ENCODE results near the gene FAM161B. TPM values are rescaled to one million over a fixed set of nuclear protein-coding genes. Genes with fewer than 3 reads are reported as not detected.
A peak's percentile ranks its signal among the peaks of the same experiment; 100 is the strongest.

Gene FAM161B
- polyA plus RNA-seq, 3 donors: 0.76 to 1.4 (median 1.4) TPM

GRCh38 chr14:73976125-73976524 lies 26.2 kb upstream of the FAM161B start:
- DNase-seq: no peak
- H3K27ac ChIP-seq (ENCODE audit: low read depth in 1 of 2, low read length in 2 of 2): no peak overlapping the region
- H3K4me1 ChIP-seq (ENCODE audit: control insufficient read depth in 1 of 2, insufficient read depth in 2 of 2, low read length in 2 of 2): no peaks in the 10 kb centered on the region
- no peak overlapping the region for H2AFZ ChIP-seq (ENCODE audit: insufficient read depth, low read depth, low read length, poor library complexity, severe bottlenecking)
- Mint-ChIP-seq H3K4me3 (no peak overlapping the region), H3K9me3 (no peaks in the 10 kb centered on the region), H3K4me1 (no peaks in the 10 kb centered on the region), H3K27me3 (ENCODE audit: low read depth in 3 of 3) (no peaks in the 10 kb centered on the region), H3K36me3 (peaks cover 28 to 32% of the 10 kb centered on the region in 2 donors), H3K27ac (peak overlapping the region in 1 of 7 donors; percentile 66)
- no peaks in the 10 kb centered on the region for H3K79me2 ChIP-seq (ENCODE audit: insufficient read depth, low read length)
- no peak overlapping the region for H3K4me3 ChIP-seq (replicated peaks in 1 of 3; ENCODE audit: low read depth in 2 of 3, low read length in 3 of 3)
- H4K20me1 ChIP-seq (ENCODE audit: insufficient read depth, low read length): no peaks in the 10 kb centered on the region
- 100% methylated on average over 4 of the region's 6 CpGs for WGBS (ENCODE audit: insufficient coverage)
- intact Hi-C loops (cut with micrococcal nuclease): no loop called here
- no peak for TF ChIP-seq CTCF (IDR thresholded peaks at IDR 0.05)
- H3K27me3 ChIP-seq (ENCODE audit: control insufficient read depth in 2 of 2, insufficient read depth in 2 of 2, low read length in 2 of 2): no peaks in the 10 kb centered on the region
- H3K9ac ChIP-seq (ENCODE audit: insufficient read depth, low read length, poor library complexity, severe bottlenecking): no peak overlapping the region
- peaks cover 7 to 54% of the 10 kb centered on the region in 2 donors for H3K36me3 ChIP-seq (replicated peaks in 1 of 2; ENCODE audit: control insufficient read depth in 1 of 2, insufficient read depth in 2 of 2, low read length in 2 of 2)
- no peak overlapping the region for H3K4me2 ChIP-seq (replicated peaks; ENCODE audit: extremely low read depth, low read length, poor library complexity, severe bottlenecking)
- H3K9me3 ChIP-seq (replicated peaks in 1 of 2; ENCODE audit: control insufficient read depth in 1 of 2, insufficient read depth in 1 of 2, low read length in 2 of 2): no peaks in the 10 kb centered on the region

GRCh38 chr14:73973497-73973896 lies 23.6 kb upstream of the FAM161B start:
- Histone ChIP-seq H4K20me1 (ENCODE audit: insufficient read depth, low read length) (no peaks in the 10 kb centered on the region), H3K27ac (ENCODE audit: low read depth in 1 of 2, low read length in 2 of 2) (no peak overlapping the region), H3K36me3 (replicated peaks in 1 of 2; ENCODE audit: control insufficient read depth in 1 of 2, insufficient read depth in 2 of 2, low read length in 2 of 2) (peaks cover 10 to 69% of the 10 kb centered on the region in 2 donors), H3K9ac (ENCODE audit: insufficient read depth, low read length, poor library complexity, severe bottlenecking) (no peak overlapping the region), H3K9me3 (replicated peaks in 1 of 2; ENCODE audit: control insufficient read depth in 1 of 2, insufficient read depth in 1 of 2, low read length in 2 of 2) (no peaks in the 10 kb centered on the region), H3K4me3 (replicated peaks in 1 of 3; ENCODE audit: low read depth in 2 of 3, low read length in 3 of 3) (no peak overlapping the region), H2AFZ (ENCODE audit: insufficient read depth, low read depth, low read length, poor library complexity, severe bottlenecking) (no peak overlapping the region), H3K27me3 (ENCODE audit: control insufficient read depth in 2 of 2, insufficient read depth in 2 of 2, low read length in 2 of 2) (no peaks in the 10 kb centered on the region), H3K4me1 (ENCODE audit: control insufficient read depth in 1 of 2, insufficient read depth in 2 of 2, low read length in 2 of 2) (no peaks in the 10 kb centered on the region), H3K79me2 (ENCODE audit: insufficient read depth, low read length) (no peaks in the 10 kb centered on the region), H3K4me2 (replicated peaks; ENCODE audit: extremely low read depth, low read length, poor library complexity, severe bottlenecking) (no peak overlapping the region)
- Mint-ChIP-seq H3K27ac (no peak overlapping the region), H3K4me1 (no peaks in the 10 kb centered on the region), H3K9me3 (no peaks in the 10 kb centered on the region), H3K36me3 (peaks cover 39 to 40% of the 10 kb centered on the region in 2 donors), H3K27me3 (ENCODE audit: low read depth in 3 of 3) (no peaks in the 10 kb centered on the region), H3K4me3 (no peak overlapping the region)
- intact Hi-C loops (cut with micrococcal nuclease): no loop called here
- TF ChIP-seq CTCF (IDR thresholded peaks at IDR 0.05): no peak
- WGBS (ENCODE audit: insufficient coverage): 100% methylated on average over 2 of the region's 2 CpGs
- no peak for DNase-seq
